GM21825 (cell line): ENCODE results near the gene KRT37.

ENCODE experiments used
- ATAC-seq: cut with Tn5 transposase; IDR thresholded peaks from one replicate; pipeline ENCODE4 v1.9.1; 2021; ENCODE audit warnings: mild to moderate bottlenecking, moderate library complexity; ENCODE audit not compliant: unreplicated experiment

KRT37 gene

GRCh38 chr17:41424111-41424635, at the start of gene KRT37:
Gene KRT37, minus strand, starts transcription at chr17:41424585. Its CDS starts 62 bp downstream, at chr17:41424523.
- ATAC-seq: no peak

- no peak for ATAC-seq
Observed at GRCh38 chr17:41468346-41468745, 44.0 kb upstream of the KRT37 start.

- no peak for ATAC-seq
Observed at GRCh38 chr17:41467561-41467960, 43.2 kb upstream of the KRT37 start.

GRCh38 chr17:41466988-41467387, 42.6 kb upstream of the KRT37 start, which contains the start of gene KRT32:
Gene KRT32, minus strand, starts transcription at chr17:41467386. Its CDS starts 61 bp downstream, at chr17:41467325.
- ATAC-seq: no peak

GRCh38 chr17:41464682-41465081, 40.3 kb upstream of the KRT37 start:
- no peak for ATAC-seq

GRCh38 chr17:41464173-41464572, 39.8 kb upstream of the KRT37 start:
- ATAC-seq: no peak

GRCh38 chr17:41463746-41464145, 39.4 kb upstream of the KRT37 start:
- ATAC-seq: no peak

GRCh38 chr17:41462705-41463104, 38.3 kb upstream of the KRT37 start:
- ATAC-seq: no peak

GRCh38 chr17:41457676-41458075, 33.3 kb upstream of the KRT37 start:
- ATAC-seq: no peak

- ATAC-seq: no peak
Observed at GRCh38 chr17:41456204-41456603, 31.8 kb upstream of the KRT37 start.

- no peak for ATAC-seq
Observed at GRCh38 chr17:41455236-41455635, 30.9 kb upstream of the KRT37 start.

- no peak for ATAC-seq
Observed at GRCh38 chr17:41453066-41453465, 28.7 kb upstream of the KRT37 start.

- ATAC-seq: no peak
Observed at GRCh38 chr17:41452281-41452680, 27.9 kb upstream of the KRT37 start.

GRCh38 chr17:41451154-41451728, 26.9 kb upstream of the KRT37 start:
- ATAC-seq: no peak

- ATAC-seq: no peak
Observed at GRCh38 chr17:41449008-41449407, 24.6 kb upstream of the KRT37 start.

- no peak for ATAC-seq
Observed at GRCh38 chr17:41448506-41448905, 24.1 kb upstream of the KRT37 start.

- no peak for ATAC-seq
Observed at GRCh38 chr17:41446806-41447205, 22.4 kb upstream of the KRT37 start.

GRCh38 chr17:41444640-41445039, 20.3 kb upstream of the KRT37 start:
- ATAC-seq: no peak

GRCh38 chr17:41444186-41444585, 19.8 kb upstream of the KRT37 start:
- no peak for ATAC-seq

GRCh38 chr17:41442739-41443138, 18.4 kb upstream of the KRT37 start:
- ATAC-seq: no peak

GRCh38 chr17:41440531-41441033, 16.2 kb upstream of the KRT37 start, which contains the start of gene KRT38:
Gene KRT38, minus strand, starts transcription at chr17:41440983. Its CDS starts 62 bp downstream, at chr17:41440921.
- no peak for ATAC-seq

GRCh38 chr17:41439375-41439774, 15.0 kb upstream of the KRT37 start:
- no peak for ATAC-seq

GRCh38 chr17:41437769-41438168, 13.4 kb upstream of the KRT37 start:
- no peak for ATAC-seq
